Stimulated activated CD8-positive, alpha-beta memory T cell treated with anti-CD3 and anti-CD28 coated beads, Interleukin-7, amount 100 ng/mL, for 48 hours (primary cell): ENCODE measurements around the gene KPTN.

ENCODE experiments used
- DNase-seq, 2 donors: peaks; one replicate each; pipeline ENCODE4 v3.0.0-alpha.2; 2020; ENCODE audit warnings: low read depth in 1 of 2; ENCODE audit errors: extremely low read depth in 1 of 2

Gene KPTN

DNA sequence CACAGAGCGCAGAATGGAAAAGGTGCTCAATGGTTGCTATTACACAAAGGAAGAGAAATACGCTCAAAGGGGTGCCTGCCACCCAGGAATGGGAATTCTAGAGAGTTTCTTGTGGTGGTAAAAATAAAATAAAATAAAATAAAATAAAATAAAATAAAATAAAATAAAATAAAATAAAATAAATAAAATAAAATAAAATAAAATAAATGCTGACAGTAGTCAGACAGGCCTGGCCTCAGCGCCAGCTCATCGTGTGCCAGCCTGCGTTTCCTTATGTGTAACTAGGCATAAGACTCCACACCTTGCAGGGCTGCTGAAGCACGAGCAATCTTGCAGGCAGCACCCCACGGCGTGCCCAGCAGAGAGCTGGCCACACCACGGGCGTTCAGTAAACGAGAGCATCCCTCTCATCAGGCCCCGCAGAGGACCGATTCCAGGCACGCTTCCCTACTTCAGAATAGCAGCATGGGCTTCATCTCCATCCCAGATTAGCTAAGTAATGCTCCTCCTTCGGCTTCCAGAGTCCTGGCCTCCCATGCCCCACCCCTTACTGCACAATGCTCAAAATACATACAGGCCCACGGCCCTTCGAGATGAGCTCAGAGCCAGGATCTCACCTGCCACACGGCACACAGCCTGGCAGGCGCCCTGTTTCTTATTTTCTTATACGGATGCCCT, 25.3 kb upstream of the KPTN start:
- DNase-seq: no peak

GRCh38 chr19:47508721-47509120, 24.7 kb upstream of the KPTN start:
- DNase-seq: no peak

GRCh38 chr19:47507924-47508553, 24.0 kb upstream of the KPTN start:
- no peak for DNase-seq

DNA sequence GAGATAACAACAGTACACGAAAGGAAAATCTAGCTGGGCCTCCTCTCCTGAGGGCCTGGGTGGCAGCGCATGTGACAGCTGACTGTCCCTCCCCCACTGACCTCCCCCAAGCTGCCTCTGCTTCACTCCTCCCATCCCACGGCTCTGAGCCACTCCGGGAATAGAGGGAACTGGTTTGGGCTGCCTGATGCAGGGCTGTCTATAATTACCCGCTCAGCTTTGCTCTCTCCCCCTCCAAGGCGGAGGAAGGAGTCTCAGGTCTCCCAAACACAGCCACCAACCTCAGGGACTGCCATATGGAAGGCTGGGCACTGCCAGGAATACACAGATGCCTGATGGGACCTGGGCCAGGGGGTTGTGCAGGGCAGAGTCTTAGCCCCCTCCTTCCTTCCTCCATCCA, 23.0 kb upstream of the KPTN start:
- DNase-seq: no peak

DNA sequence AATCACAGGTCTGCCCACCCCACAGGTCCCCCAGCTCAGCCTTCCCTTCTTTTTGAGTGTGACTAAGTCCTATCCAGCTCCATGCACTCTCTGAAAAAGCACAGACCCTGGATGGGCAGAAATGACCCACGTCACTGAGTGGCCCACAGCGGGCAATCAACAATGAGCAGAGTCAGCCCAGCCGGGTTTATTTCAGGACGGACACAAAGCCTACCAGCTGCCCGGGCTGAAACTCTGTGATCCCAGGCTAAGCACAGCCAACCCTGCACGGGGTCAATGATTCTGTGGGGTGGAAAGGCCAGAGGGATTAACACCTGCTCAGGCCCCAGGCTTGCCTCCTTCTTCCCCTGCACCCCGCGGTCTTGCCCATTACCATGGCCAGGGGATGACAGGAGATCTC, 22.4 kb upstream of the KPTN start:
- DNase-seq: no peak

- no peak for DNase-seq
These were observed 21.5 kb upstream of the KPTN start for GRCh38 chr19:47505506-47505905.

DNA sequence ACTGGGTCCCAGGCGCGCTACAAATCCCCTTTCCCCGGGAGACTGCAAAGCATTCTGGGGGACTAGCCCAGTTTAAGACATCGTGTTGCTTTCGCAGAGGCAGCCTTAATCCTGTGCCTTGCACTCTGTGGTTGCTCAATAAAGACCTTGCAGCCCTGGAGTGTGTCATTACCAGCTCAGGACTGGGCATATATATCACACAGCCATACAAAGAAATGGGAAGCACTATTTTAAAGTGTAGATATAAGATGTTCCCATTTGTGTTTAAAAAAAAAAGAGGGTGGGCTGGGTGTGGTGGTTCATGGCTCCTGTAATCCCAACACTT, 19.8 kb upstream of the KPTN start:
- no peak for DNase-seq

- no peak for DNase-seq
These were observed 19.3 kb upstream of the KPTN start for GRCh38 chr19:47503130-47503825.

DNA sequence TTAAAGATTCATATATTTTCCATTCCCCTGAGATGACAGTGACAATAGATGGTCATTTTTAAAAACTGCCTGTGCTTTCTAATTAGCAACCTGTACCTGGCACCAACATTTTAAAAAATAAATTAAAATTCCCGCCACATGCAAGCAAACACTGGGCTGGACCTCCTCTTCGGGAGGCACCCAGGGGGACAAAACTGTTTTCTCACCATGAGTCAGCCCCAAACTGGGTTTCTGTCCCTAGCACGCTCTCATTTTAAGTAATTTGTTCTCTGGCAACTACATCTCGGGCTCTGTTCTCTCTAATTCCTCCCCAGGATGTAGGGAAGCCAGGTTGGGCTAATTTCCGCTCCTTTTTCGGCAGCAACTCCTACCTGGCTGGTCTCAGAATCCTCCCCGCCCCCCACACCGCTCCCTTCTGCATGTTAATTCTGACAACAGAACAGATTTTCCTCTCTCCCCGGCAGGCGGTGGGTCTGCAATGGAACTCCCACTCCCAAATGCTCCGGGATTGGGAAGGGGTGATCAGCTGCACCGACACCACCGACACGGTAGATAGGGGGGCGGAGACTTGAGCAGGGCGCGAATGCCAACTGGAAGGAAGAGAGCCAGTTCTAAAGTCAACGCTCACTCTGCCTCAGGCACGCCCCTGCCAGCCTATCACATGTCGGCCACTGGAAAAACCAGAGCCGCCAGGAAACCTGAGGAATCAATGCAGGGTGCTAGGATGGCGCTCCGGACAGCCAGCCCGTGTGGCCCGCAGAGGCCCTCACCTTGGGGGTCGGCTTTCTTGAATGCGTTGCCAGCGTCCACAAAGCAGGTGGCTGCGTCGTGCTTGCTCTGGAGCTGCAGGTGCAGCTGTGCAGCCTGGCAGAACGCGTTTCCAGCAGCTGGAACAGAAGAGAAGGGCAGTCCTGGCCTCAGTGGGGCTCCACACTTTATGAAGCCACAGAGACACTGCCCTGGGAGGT, 16.1 kb upstream of the KPTN start:
- DNase-seq: no peak

GRCh38 chr19:47499371-47499770, 15.4 kb upstream of the KPTN start:
- DNase-seq: no peak

DNA sequence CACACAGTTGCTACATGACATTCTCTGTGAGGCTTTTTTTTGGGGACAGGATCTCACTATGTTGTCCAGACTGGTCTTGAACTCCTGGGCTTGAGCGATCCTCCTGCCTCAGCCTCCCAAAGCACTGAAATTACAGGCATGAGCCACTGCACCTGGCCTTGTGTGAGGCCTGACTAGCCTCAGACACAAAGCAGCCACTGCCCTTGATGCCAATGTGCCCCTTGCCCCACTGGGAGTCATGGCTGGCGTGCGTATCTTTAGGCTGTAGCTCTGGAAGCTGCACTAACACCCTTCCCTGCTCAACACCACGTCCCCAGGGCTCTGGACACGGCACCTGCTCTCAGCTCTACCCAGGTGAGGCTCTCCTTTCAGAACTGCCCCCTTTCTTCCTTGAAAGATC, 14.5 kb upstream of the KPTN start:
- DNase-seq: no peak

- no peak for DNase-seq
These were observed 14.0 kb upstream of the KPTN start for GRCh38 chr19:47497821-47498520.

- DNase-seq: no peak
These were observed 13.2 kb upstream of the KPTN start for GRCh38 chr19:47497050-47497766.

DNA sequence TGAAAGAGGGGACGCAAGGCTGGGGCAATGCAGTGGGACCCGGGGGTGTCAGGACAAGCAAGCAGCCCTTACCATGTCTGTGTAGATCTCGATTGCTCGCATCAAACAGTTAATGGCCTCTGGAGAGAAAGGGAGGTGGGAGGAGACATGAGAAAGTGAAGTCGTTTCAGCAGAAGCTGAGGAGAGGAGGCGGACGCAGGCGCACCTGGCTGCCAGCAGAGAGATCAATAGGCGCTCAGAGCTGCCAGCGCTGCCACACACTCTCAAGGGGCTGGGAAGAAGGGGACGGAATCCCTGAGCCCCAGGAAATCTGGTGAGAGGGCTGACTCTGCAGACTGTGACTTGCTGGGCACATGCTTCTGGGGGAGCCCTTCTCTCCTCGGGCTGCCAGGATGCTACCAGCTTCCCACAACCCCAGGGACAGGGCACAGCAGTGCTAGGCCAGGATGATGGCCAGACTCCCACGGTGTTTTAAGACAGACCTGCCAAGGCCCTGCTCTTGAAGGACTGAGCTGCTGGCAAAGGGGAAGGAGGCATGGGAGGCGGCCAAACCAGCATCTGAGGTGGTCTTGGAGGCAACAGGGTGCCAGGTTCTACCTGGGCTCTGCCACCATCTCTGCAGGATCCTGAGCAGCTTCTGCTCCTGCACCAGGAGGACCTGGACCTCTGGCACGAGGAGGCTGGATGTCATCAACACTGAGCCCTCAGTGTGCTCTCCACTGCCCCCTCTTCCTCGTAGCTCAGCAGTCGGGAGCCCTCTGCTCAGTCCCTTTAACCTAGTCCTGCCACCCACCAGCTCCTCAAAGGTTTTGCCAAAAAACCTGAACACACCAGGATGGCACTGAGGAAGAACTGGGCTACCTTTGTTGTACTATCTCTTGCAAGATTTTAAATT, 11.7 kb upstream of the KPTN start:
- no peak for DNase-seq

DNA sequence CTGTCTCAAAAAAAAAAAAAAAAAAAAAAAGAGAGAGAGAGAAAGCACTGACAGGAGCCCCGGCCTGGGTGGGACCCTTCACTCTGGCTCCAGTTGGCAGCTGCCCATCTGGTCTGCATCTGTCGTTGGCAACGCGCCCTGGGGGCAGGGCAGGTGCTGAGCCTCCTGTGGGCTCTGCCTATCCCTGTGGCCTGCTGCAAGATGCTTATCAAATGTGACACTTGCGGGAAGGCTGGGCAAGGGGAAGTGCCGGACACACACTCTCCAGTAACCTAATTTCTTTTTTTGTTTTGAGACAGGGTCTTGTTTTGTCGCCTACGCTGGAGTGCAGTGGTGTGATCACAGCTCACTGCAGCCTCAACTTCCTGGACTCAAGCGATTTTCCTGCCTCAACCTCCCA, 10.7 kb upstream of the KPTN start:
- DNase-seq: no peak

DNA sequence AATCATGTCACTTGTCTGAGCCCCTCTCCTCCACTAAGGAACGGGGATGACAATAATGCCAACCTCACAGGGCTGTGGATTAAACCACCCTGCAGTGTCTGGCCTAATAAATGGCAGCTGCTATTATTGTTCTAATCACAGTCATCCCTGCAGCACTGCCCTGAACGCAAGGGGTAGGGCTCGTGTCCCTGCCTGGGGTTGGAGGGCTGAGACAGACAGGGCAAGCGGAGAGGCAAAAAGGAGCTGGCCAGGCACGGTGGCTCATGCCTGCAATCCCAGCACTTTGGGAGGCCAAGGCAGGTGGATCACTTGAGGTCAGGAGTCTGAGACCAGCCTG, 10.2 kb upstream of the KPTN start:
- DNase-seq: no peak

- no peak for DNase-seq
These were observed 9.6 kb upstream of the KPTN start for GRCh38 chr19:47493378-47494210.
